DOHH2 (cell line): ENCODE data around the gene ZNF324.

Source experiments
- H3F3A ChIP-seq: fragments of 200-600 bp; sonication (generic), shearing (Covaris generic); 2 replicates; pipeline ENCODE4 v1.6.0; 2016; ENCODE audit warnings: antibody characterized with exemption, mild to moderate bottlenecking; ENCODE audit not compliant: control insufficient read depth, insufficient read depth
- H3K27ac ChIP-seq: fragments of 200-600 bp; sonication (generic); 2 replicates; pipeline ENCODE4 v1.5.1; 2014; ENCODE audit warnings: low read depth, mild to moderate bottlenecking, low read length, moderate library complexity
- H3K27me3 ChIP-seq: fragments of 200-600 bp; sonication (generic); 2 replicates; pipeline ENCODE4 v1.6.1; 2014; ENCODE audit warnings: mild to moderate bottlenecking, low read length, mixed read lengths; ENCODE audit not compliant: control insufficient read depth
- H3K36me3 ChIP-seq: fragments of 200-600 bp; sonication (generic); 2 replicates; pipeline ENCODE4 v1.6.1; 2014; ENCODE audit warnings: mild to moderate bottlenecking, low read length, moderate library complexity, mixed read lengths; ENCODE audit not compliant: control insufficient read depth
- H3K4me1 ChIP-seq: fragments of 200-600 bp; sonication (generic); 2 replicates; pipeline ENCODE4 v1.6.1; 2014; ENCODE audit warnings: mild to moderate bottlenecking, low read length, mixed read lengths; ENCODE audit not compliant: control insufficient read depth
- H3K4me2 ChIP-seq: fragments of 200-600 bp; sonication (generic); 2 replicates; pipeline ENCODE4 v1.6.0; 2014; ENCODE audit warnings: mild to moderate bottlenecking, low read length, moderate library complexity
- H3K4me3 ChIP-seq: fragments of 200-600 bp; sonication (generic); 2 replicates; pipeline ENCODE4 v1.5.1; 2014; ENCODE audit warnings: mild to moderate bottlenecking, low read length, mixed read lengths
- H3K79me2 ChIP-seq: fragments of 200-600 bp; sonication (generic); 2 replicates; pipeline ENCODE4 v1.6.1; 2014; ENCODE audit warnings: mild to moderate bottlenecking, low read length, mixed read lengths; ENCODE audit not compliant: control insufficient read depth
- H3K9me2 ChIP-seq: fragments of 200-600 bp; sonication (generic); replicated peaks from 2 replicates; pipeline ENCODE4 v1.6.1; 2014; ENCODE audit warnings: mild to moderate bottlenecking, low read length, mixed read lengths; ENCODE audit not compliant: control insufficient read depth
- H3K9me3 ChIP-seq: fragments of 200-600 bp; sonication (generic); 2 replicates; pipeline ENCODE4 v1.6.1; 2014; ENCODE audit warnings: antibody characterized with exemption, low read length, mixed read lengths; ENCODE audit not compliant: control insufficient read depth, insufficient read depth
- H4K20me1 ChIP-seq: fragments of 200-600 bp; sonication (generic); 2 replicates; pipeline ENCODE4 v1.6.0; 2014; ENCODE audit warnings: low read depth, mild to moderate bottlenecking, antibody characterized with exemption, low read length, moderate library complexity; ENCODE audit not compliant: control insufficient read depth, insufficient read depth
- EZH2phosphoT487 ChIP-seq: fragments of 200-600 bp; sonication (generic); IDR thresholded peaks from 2 replicates; pipeline ENCODE4 v1.6.1; 2017; ENCODE audit warnings: borderline replicate concordance, mild to moderate bottlenecking, antibody characterized with exemption, low read length, moderate library complexity, mixed read lengths
- TF ChIP-seq, protein P1 (sequence below): fragments of 200-600 bp; sonication (generic); IDR thresholded peaks from one replicate; pipeline ENCODE4 v1.5.1; 2014; ENCODE audit warnings: antibody characterized with exemption, mild to moderate bottlenecking, low read depth, low read length; ENCODE audit not compliant: poor library complexity, severe bottlenecking

ZNF324 gene

GRCh38 chr19:58474997-58475713 is 8.3 kb downstream of the ZNF324 start:
- Histone ChIP-seq H3K36me3 (peaks cover 26% of the 10 kb centered on the region), H4K20me1 (no peaks in the 10 kb centered on the region; the same call in 1 of the 2 replicates), H3K4me3 (peak overlapping the region; percentile 97), H3K79me2 (no peaks in the 10 kb centered on the region), H3K27me3 (no peaks in the 10 kb centered on the region), H3K9me3 (no peaks in the 10 kb centered on the region), H3K4me1 (peaks cover 22% of the 10 kb centered on the region), H3K9me2 (no peaks in the 10 kb centered on the region), H3K4me2 (peak overlapping the region; percentile 100), H3F3A (peaks cover 12% of the 10 kb centered on the region), H3K27ac (peak overlapping the region; percentile 79)
- TF ChIP-seq, protein P1, sequence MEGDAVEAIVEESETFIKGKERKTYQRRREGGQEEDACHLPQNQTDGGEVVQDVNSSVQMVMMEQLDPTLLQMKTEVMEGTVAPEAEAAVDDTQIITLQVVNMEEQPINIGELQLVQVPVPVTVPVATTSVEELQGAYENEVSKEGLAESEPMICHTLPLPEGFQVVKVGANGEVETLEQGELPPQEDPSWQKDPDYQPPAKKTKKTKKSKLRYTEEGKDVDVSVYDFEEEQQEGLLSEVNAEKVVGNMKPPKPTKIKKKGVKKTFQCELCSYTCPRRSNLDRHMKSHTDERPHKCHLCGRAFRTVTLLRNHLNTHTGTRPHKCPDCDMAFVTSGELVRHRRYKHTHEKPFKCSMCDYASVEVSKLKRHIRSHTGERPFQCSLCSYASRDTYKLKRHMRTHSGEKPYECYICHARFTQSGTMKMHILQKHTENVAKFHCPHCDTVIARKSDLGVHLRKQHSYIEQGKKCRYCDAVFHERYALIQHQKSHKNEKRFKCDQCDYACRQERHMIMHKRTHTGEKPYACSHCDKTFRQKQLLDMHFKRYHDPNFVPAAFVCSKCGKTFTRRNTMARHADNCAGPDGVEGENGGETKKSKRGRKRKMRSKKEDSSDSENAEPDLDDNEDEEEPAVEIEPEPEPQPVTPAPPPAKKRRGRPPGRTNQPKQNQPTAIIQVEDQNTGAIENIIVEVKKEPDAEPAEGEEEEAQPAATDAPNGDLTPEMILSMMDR: no peak
- TF ChIP-seq EZH2phosphoT487: no peak

- TF ChIP-seq, protein P1: no peak
- no peak for TF ChIP-seq EZH2phosphoT487
- Histone ChIP-seq H3K4me3 (peak within 1 kb of the TSS; percentile 97), H4K20me1 (no peaks in the 10 kb centered on the region; the same call in 1 of the 2 replicates), H3K79me2 (no peaks in the 10 kb centered on the region), H3K27ac (peak within 1 kb of the TSS; percentile 79), H3K36me3 (peaks cover 21% of the 10 kb centered on the region), H3K9me2 (no peaks in the 10 kb centered on the region), H3K4me1 (peaks cover 22% of the 10 kb centered on the region), H3F3A (peaks cover 12% of the 10 kb centered on the region), H3K4me2 (peak within 1 kb of the TSS; percentile 100), H3K9me3 (no peaks in the 10 kb centered on the region), H3K27me3 (no peaks in the 10 kb centered on the region)
These were observed 9.0 kb downstream of the ZNF324 start, which contains the start of gene ZNF446 for GRCh38 chr19:58475714-58476497. TSS of gene ZNF446 (plus strand) at chr19:58476352. CDS start at chr19:58477219, 867 bp downstream.

- Histone ChIP-seq H3K27me3 (no peaks in the 10 kb centered on the region), H3K4me3 (peak overlapping the region; percentile 97), H3K4me1 (peaks cover 22% of the 10 kb centered on the region), H4K20me1 (no peaks in the 10 kb centered on the region; the same call in 1 of the 2 replicates), H3F3A (peaks cover 12% of the 10 kb centered on the region), H3K36me3 (peaks cover 21% of the 10 kb centered on the region), H3K27ac (peak overlapping the region; percentile 79), H3K9me2 (no peaks in the 10 kb centered on the region), H3K4me2 (peak overlapping the region; percentile 100), H3K79me2 (no peaks in the 10 kb centered on the region), H3K9me3 (no peaks in the 10 kb centered on the region)
- no peak for TF ChIP-seq EZH2phosphoT487
- TF ChIP-seq, protein P1: no peak
These were observed 9.7 kb downstream of the ZNF324 start for GRCh38 chr19:58476498-58477015.
